HG02763 (cell line): ENCODE results near the gene ACTN1.
A peak's percentile ranks its signal among the peaks of the same experiment; 100 is the strongest.

Experiments
- ATAC-seq: cut with Tn5 transposase; IDR thresholded peaks from one replicate; pipeline ENCODE4 v1.9.1; 2021; ENCODE audit warnings: mild to moderate bottlenecking, moderate library complexity; ENCODE audit not compliant: unreplicated experiment

ACTN1 gene

DNA sequence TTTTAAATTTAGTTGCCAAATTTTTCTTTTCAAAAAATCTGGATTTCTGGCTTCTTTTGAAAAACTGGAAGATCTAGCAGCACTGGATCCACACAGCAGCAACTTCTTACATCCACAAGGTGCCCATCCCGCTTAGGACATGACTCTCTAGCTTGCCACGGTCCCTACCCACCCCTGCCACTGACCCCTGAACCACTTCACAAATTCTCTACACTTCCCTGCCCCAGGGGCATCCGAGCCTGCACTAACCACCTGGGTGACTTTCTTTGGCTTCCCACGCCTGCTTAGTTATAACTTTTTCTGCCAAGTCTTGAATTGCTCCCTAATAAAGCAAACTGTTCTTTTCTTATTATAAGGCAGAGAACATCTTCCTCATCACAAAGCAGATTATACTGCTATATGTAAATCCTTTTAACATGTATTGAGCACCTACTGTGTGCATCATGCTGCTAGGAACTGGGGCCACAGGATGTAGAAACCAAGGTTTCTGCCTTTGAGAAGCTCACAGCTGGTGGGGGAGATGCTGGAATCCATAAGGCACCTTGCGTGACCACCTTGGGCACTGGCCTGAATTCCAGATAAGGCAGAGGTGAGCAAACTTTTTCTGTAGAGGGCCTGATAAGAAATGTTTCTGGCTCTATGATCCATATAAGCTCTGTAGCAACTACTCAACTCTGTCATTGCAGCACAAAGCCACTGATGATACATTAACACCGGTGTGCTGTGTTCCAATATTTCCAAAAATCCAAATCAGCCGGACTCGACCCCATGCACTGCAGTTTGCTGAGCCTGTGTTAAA lies 59.8 kb downstream of the ACTN1 start:
- no peak for ATAC-seq

GRCh38 chr14:68918612-68919011 lies 60.5 kb downstream of the ACTN1 start:
- ATAC-seq, result no peak

DNA sequence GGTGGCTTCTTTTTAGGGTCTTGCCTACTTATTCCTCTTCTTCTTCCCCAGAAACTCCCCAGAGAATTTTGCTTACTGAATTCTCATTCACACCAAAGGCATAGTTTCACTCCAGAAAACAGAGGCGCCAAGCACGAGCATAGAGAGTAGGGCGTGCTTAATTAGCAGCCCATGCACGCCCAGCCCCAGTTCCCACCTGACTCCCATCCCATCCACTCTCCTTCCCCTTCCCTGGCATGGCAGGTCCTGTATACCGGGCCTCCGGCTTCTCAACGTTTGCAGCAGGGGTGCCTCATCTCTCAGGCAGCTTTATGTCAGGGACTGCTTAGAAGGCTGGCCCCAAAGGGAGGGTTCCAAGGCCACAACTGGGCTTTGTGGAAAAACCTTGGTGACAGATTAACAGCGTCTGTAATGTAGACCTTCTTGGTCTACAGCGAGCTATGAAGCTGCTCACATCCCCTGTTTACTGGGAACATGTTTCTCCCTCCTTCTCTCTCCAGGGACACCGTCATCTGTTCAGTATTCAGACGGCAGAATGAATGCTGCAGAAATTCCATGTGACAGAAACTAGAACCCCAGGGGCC lies 62.7 kb downstream of the ACTN1 start:
- no peak for ATAC-seq

- no peak for ATAC-seq
Observed at GRCh38 chr14:68913516-68913915, 65.6 kb downstream of the ACTN1 start.

- ATAC-seq, result peak; percentile 57
Observed at GRCh38 chr14:68911594-68912227, 67.4 kb downstream of the ACTN1 start.

DNA sequence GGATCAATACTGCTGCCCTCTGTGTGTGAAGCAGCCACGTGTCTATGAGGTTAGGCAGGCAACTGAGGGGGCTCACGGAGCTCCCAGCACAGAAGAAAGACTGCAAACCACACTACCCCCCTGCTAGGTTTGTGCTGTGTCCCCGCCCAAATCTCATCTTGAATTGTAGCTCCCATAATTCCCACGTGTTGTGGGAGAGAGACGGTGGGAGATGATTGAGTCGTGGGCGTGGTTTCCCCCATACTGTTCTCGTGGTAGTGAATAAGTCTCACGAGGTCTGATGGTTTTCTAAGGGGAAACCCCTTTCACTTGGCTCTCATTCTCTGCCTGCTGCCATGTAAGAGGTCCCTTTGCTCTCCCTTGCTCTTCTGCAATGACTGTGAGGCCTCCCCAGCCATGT lies 68.6 kb downstream of the ACTN1 start:
- no peak for ATAC-seq

GRCh38 chr14:68908803-68909202 lies 70.3 kb downstream of the ACTN1 start:
- no peak for ATAC-seq

DNA sequence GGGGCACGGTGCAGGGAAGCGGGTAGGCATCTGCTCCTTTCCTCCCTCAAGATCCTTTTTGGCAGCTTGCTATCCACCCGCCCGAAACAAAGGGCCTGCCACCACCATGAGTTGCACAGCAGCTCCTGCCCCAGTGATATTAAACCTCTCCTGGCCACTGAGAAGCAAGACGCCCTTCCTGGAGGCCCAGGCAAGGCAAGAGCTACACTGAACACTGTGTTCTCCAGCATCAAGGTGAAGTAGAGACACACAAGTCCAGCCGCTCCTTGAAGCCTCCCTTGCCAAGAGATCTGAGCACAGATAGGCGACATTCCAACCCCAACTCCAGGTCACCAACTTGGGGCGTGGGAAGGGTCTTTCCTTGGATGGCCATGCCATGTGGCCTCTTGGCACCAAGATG lies 70.9 kb downstream of the ACTN1 start:
- no peak for ATAC-seq

DNA sequence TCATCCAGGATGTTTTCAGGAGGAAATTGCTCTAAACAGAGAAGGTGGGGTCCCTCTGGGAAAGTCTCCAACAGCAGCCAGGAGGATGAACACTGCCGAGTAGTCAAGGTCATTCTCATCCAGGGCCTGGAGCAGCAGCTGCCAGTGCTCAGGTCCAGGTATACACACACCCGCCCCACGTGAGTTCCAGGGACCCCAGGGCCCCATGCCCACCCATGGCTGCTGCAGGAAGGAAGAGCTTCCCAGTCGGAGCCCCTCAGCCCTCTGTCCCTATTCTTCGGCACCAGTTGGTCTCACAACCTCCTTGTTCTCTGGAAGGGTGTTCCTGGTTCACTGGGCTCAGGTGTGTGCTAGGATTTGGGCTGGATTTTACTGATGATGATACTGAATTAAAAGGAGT lies 72.7 kb downstream of the ACTN1 start:
- ATAC-seq, result no peak

GRCh38 chr14:68905107-68905895 lies 73.8 kb downstream of the ACTN1 start:
- no peak for ATAC-seq

- no peak for ATAC-seq
Observed at GRCh38 chr14:68902357-68902756, 76.7 kb downstream of the ACTN1 start.

GRCh38 chr14:68899033-68899603 lies 80.0 kb downstream of the ACTN1 start:
- no peak for ATAC-seq

GRCh38 chr14:68898248-68899032 lies 80.7 kb downstream of the ACTN1 start:
- ATAC-seq, result no peak

DNA sequence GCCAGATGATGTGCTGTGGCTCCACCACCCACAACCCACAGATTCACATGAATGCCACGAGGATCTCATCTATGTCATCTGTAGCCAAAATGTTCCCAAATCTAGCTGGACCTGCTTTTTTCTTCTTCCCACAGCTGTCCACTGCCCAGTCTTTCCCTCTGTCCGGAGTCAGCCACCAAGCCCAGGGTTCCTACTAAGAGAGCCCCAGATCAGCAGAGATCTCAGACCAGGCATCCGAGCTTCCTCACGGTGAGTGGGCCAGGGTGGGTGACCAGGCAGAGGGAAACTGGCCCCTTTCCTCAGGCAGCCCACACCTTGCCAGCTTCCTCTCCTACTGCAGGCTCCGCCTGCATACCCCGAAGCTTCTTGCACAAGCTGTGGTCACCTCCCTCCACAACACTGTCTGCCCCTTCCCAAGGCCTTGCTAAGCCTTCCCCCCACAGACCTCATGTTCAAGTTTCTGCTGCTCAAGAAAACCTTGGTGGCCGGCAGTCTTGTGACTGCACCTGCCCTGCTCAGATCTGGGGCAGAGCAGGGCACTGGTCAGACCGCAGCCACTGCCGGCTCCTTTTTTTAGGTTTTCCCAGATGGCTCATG lies 81.4 kb downstream of the ACTN1 start:
- ATAC-seq, result no peak

DNA sequence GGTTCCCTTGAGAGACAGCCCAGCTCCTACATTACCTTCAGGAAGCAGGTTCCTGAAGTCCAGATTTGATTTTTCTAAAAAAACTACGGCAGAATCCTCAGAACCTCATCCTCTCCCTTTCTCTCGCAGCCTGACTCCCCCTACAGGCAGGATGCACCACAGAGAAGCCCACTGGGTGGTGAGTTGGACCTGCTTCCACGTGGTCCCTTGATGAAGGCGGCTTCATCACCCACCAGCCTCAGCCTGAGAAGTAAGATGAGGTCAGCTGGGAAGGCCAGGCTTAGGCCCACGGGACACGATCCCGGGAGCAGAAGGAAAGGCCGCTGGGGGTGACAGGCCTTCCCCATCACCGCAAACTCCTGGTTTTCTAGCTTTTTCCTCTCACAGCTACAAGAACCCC lies 83.0 kb downstream of the ACTN1 start:
- ATAC-seq, result no peak

DNA sequence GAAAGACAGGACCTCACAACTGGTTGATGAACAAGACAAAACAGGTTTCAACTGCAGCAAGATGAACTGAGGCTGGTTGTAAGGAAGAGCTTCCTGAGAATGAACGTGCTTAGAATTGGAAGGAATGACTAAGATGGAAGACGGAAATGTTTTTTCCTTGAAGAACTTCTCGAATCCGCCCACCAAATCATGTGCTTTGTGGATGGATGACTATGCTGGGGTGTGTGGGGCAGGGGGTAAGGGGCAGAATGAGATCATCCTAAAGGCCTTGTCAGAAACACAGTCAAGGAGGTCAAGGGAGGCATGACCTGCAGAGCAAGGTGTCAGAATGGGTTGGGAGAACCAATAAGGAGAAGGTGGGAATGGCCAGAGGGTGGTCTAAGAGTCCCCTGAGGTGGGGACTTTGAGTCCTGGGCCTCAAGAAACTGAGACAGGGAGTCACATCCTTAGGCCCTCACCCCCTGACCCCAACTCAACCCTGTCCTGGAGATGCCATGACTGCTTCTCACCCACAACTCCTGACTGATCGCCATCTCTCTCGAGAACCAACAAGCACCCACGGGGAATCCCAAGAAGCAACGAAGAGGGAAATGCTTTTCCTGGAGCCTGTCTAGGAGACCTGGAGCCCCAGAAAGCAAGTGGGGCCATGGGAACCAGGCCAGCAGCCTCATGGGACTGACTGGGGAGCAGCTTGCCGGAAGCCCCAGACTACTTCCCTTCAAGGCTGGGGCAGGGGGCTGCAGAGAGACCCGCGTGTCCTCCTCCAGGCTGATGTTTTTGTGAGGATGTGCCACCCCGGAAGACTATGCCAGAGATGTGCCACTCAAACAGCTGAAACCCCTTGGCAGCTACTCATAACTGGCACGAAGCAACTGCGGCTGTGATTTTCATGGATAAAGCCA lies 84.0 kb downstream of the ACTN1 start:
- ATAC-seq, result no peak

DNA sequence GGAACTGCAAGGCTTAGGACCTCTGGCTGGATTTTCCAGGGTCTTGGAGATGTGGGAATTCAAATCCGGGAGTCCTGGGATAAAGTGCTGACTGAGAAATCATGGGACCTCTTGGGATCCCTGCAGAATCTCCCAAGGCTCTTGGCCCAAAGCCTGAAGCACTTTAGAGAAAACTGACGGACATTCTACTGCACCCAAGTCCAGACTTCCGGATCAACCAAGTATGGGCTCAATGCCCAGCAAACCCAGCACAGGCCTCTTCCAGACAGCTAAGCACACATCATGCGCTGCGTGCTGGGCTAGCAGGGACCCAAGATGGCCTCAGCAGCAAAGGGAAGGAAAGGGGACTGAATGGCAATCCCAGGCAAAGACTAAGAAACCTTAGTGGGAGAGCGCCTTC lies 85.0 kb downstream of the ACTN1 start:
- ATAC-seq, result no peak

DNA sequence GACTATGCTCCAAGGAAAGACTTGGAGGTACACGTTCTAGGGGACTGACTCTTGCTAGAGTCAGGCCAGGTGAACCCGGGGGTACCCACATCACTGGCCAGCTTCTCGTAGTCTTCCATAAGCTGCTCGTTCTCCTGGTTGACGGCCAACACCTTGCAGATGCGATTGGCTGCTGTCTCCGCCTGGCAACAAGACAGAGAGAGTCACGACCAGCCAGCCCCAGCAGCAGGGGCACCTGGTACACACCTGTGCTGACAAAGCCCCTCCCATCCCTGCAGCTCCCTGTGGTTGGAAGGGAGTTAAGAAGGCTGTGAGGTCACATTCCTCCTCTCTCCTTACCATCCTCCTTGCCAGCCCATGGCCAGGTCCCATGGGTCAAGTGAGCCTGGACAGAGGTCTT lies 85.5 kb downstream of the ACTN1 start:
- no peak for ATAC-seq

DNA sequence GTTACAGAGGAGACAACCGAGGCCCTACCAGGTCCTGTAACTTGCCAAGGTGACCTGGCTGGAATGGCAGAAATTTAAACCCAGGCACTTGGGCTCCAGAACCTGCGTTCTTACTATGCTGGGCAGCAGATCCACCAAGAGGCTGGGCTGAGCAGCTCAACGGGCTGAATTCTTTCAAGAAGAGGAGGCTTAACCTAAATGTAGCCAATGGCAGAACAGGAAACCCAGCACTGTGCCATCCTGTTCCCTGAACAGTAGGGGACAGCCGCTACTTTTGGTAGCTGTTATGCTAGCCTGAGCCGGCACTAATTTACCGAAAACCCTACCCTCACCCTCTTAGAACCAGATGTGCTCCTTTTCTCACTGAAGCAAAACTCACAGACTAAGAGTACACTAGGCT lies 86.1 kb downstream of the ACTN1 start:
- no peak for ATAC-seq
